Measurements from ENCODE around the gene HK2. TPM values are rescaled to one million over a fixed set of nuclear protein-coding genes. Genes with fewer than 3 reads are reported as not detected.
A peak's percentile ranks its signal among the peaks of the same experiment; 100 is the strongest.
"Not testable (repeated sequence)": the region's sequence is repeated elsewhere in the genome, so short reads cannot be mapped to it uniquely, and the experiment has no call there.

The HK2 gene
- total RNA-seq, 2 donors from 2014 or later = 6.9 to 13.4 TPM

- TF ChIP-seq CTCF (IDR thresholded peaks at IDR 0.05) = no peak
- peaks cover 0 to 16% of the 10 kb centered on the region in 2 donors for H3K4me1 ChIP-seq (ENCODE audit: control insufficient read depth in 1 of 2, low read depth in 2 of 2)
- H3K9me3 ChIP-seq = no peaks in the 10 kb centered on the region
- DNase-seq (ENCODE audit: low spot score) (no peak), ATAC-seq (ENCODE audit: insufficient number of reproducible peaks, low FRiP score, low read depth) (no peak)
- H3K27ac ChIP-seq = no peak overlapping the region
- no peaks in the 10 kb centered on the region for H3K27me3 ChIP-seq (replicated peaks; ENCODE audit: insufficient read depth)
- H3K4me3 ChIP-seq = no peak overlapping the region
- H3K36me3 ChIP-seq = peaks cover 12% of the 10 kb centered on the region
These were observed 55.2 kb downstream of the HK2 start for GRCh38 chr2:74889159-74889558.

GRCh38 chr2:74890711-74891110 lies 56.8 kb downstream of the HK2 start:
- H3K4me3 ChIP-seq = no peak overlapping the region
- no peak for TF ChIP-seq CTCF (IDR thresholded peaks at IDR 0.05)
- peaks cover 0 to 18% of the 10 kb centered on the region in 2 donors for H3K4me1 ChIP-seq (ENCODE audit: control insufficient read depth in 1 of 2, low read depth in 2 of 2)
- no peaks in the 10 kb centered on the region for H3K9me3 ChIP-seq
- H3K27me3 ChIP-seq (replicated peaks; ENCODE audit: insufficient read depth) = no peaks in the 10 kb centered on the region
- no peak for ATAC-seq (ENCODE audit: insufficient number of reproducible peaks, low FRiP score, low read depth)
- peaks cover 12% of the 10 kb centered on the region for H3K36me3 ChIP-seq
- no peak overlapping the region for H3K27ac ChIP-seq
- DNase-seq (ENCODE audit: low spot score) = no peak

GRCh38 chr2:74891136-74891764 lies 57.3 kb downstream of the HK2 start:
- no peak for DNase-seq (ENCODE audit: low spot score)
- ATAC-seq (ENCODE audit: insufficient number of reproducible peaks, low FRiP score, low read depth) = no peak
- no peak for TF ChIP-seq CTCF (IDR thresholded peaks at IDR 0.05)

GRCh38 chr2:74891816-74892215 lies 57.9 kb downstream of the HK2 start:
- ATAC-seq (ENCODE audit: insufficient number of reproducible peaks, low FRiP score, low read depth); H3K9me3 ChIP-seq; H3K27me3 ChIP-seq (replicated peaks; ENCODE audit: insufficient read depth); DNase-seq (ENCODE audit: low spot score); H3K4me3 ChIP-seq: not testable (repeated sequence)
- Histone ChIP-seq H3K36me3 (peaks cover 10% of the 10 kb centered on the region), H3K4me1 (ENCODE audit: control insufficient read depth in 1 of 2, low read depth in 2 of 2) (peaks cover 0 to 18% of the 10 kb centered on the region in 2 donors), H3K27ac (peak overlapping the region in 1 of 2 donors; percentile 27)

More at GRCh38 chr2:74891136-74891764, 57.3 kb downstream of the HK2 start:
- Histone ChIP-seq H3K9me3 (no peaks in the 10 kb centered on the region), H3K27me3 (replicated peaks; ENCODE audit: insufficient read depth) (no peaks in the 10 kb centered on the region), H3K27ac (no peak overlapping the region), H3K36me3 (peaks cover 12% of the 10 kb centered on the region), H3K4me3 (no peak overlapping the region), H3K4me1 (ENCODE audit: control insufficient read depth in 1 of 2, low read depth in 2 of 2) (peaks cover 0 to 18% of the 10 kb centered on the region in 2 donors)

- H3K27ac ChIP-seq = peak overlapping the region in 1 of 2 donors; percentile 27
- no peak for ATAC-seq (ENCODE audit: insufficient number of reproducible peaks, low FRiP score, low read depth)
- peaks cover 0 to 18% of the 10 kb centered on the region in 2 donors for H3K4me1 ChIP-seq (ENCODE audit: control insufficient read depth in 1 of 2, low read depth in 2 of 2)
- no peaks in the 10 kb centered on the region for H3K9me3 ChIP-seq
- no peaks in the 10 kb centered on the region for H3K27me3 ChIP-seq (replicated peaks; ENCODE audit: insufficient read depth)
- no peak for DNase-seq (ENCODE audit: low spot score)
- peaks cover 6% of the 10 kb centered on the region for H3K36me3 ChIP-seq
- no peak for TF ChIP-seq CTCF (IDR thresholded peaks at IDR 0.05)
- no peak overlapping the region for H3K4me3 ChIP-seq
These were observed 58.7 kb downstream of the HK2 start for GRCh38 chr2:74892609-74893008.

- H3K36me3 ChIP-seq = no peaks in the 10 kb centered on the region
- H3K4me3 ChIP-seq = no peak overlapping the region
- ATAC-seq (ENCODE audit: insufficient number of reproducible peaks, low FRiP score, low read depth) = peak; percentile 47
- no peaks in the 10 kb centered on the region for H3K9me3 ChIP-seq
- DNase-seq (ENCODE audit: low spot score) = no peak
- TF ChIP-seq CTCF (IDR thresholded peaks at IDR 0.05) = no peak
- no peaks in the 10 kb centered on the region for H3K27me3 ChIP-seq (replicated peaks; ENCODE audit: insufficient read depth)
- peak overlapping the region; percentile 49 to 65 for H3K27ac ChIP-seq
- peaks cover 0 to 18% of the 10 kb centered on the region in 2 donors for H3K4me1 ChIP-seq (ENCODE audit: control insufficient read depth in 1 of 2, low read depth in 2 of 2)
These were observed 59.4 kb downstream of the HK2 start for GRCh38 chr2:74893332-74893731.
